H9 (cell line): ENCODE results near the gene SAA4. TPM values are rescaled to one million over a fixed set of nuclear protein-coding genes. Genes with fewer than 3 reads are reported as not detected.

Experiments
- DNase-seq: peaks from one replicate; pipeline ENCODE4 v3.0.0-alpha.2; 2017
- H2AFZ ChIP-seq: one replicate; pipeline ENCODE4 v1.6.1; 2013; ENCODE audit warnings: mild to moderate bottlenecking, low read length, control low read depth, moderate library complexity
- H2AK5ac ChIP-seq: 2 replicates; pipeline ENCODE4 v1.6.1; 2013; ENCODE audit warnings: low read length, control low read depth, mixed read lengths; ENCODE audit not compliant: insufficient read length
- H2BK120ac ChIP-seq: one replicate; pipeline ENCODE4 v1.6.1; 2013; ENCODE audit warnings: low read depth, mild to moderate bottlenecking, low read length, control low read depth, inconsistent platforms; ENCODE audit not compliant: poor library complexity, severe bottlenecking
- H2BK12ac ChIP-seq: 2 replicates; pipeline ENCODE4 v1.6.1; 2013; ENCODE audit warnings: low read length, control low read depth, mixed read lengths, low read depth; ENCODE audit not compliant: insufficient read length
- H2BK15ac ChIP-seq: 2 replicates; pipeline ENCODE4 v1.6.1; 2013; ENCODE audit warnings: low read depth, low read length, control low read depth
- H2BK20ac ChIP-seq: one replicate; pipeline ENCODE4 v1.6.1; 2013; ENCODE audit warnings: low read depth, mild to moderate bottlenecking, low read length, control low read depth, inconsistent platforms; ENCODE audit not compliant: poor library complexity, severe bottlenecking
- H2BK5ac ChIP-seq: 2 replicates; pipeline ENCODE4 v1.6.1; 2013; ENCODE audit warnings: low read length, control low read depth, mixed read lengths; ENCODE audit not compliant: insufficient read length
- H3K14ac ChIP-seq: 2 replicates; pipeline ENCODE4 v1.6.1; 2013; ENCODE audit warnings: low read length, control low read depth; ENCODE audit not compliant: insufficient read depth
- H3K18ac ChIP-seq: 2 replicates; pipeline ENCODE4 v1.6.1; 2013; ENCODE audit warnings: low read depth, mild to moderate bottlenecking, mixed read lengths, low read length, control low read depth; ENCODE audit not compliant: insufficient read length
- H3K23ac ChIP-seq: 2 replicates; pipeline ENCODE4 v1.6.1; 2013; ENCODE audit warnings: low read length, control low read depth, mixed read lengths, low read depth; ENCODE audit not compliant: insufficient read length
- H3K23me2 ChIP-seq: 2 replicates; pipeline ENCODE4 v1.6.1; 2013; ENCODE audit warnings: low read depth, mild to moderate bottlenecking, mixed read lengths, low read length, control low read depth; ENCODE audit not compliant: insufficient read length, poor library complexity, severe bottlenecking
- H3K27ac ChIP-seq: 2 replicates; pipeline ENCODE4 v1.5.1; 2013; ENCODE audit warnings: low read length, control low read depth, mixed read lengths, low read depth; ENCODE audit not compliant: insufficient read length
- H3K27me3 ChIP-seq: 2 replicates; pipeline ENCODE4 v1.6.1; 2013; ENCODE audit warnings: low read length, control low read depth, inconsistent platforms; ENCODE audit not compliant: insufficient read depth
- H3K4ac ChIP-seq: 2 replicates; pipeline ENCODE4 v1.6.1; 2013; ENCODE audit warnings: low read depth, mild to moderate bottlenecking, control low read depth, inconsistent platforms, low read length, moderate library complexity
- H3K4me1 ChIP-seq: 2 replicates; pipeline ENCODE4 v1.6.1; 2013; ENCODE audit warnings: low read length, control low read depth, inconsistent platforms; ENCODE audit not compliant: insufficient read depth
- H3K4me2 ChIP-seq: 2 replicates; pipeline ENCODE4 v1.6.1; 2013; ENCODE audit warnings: low read length, control low read depth, mixed read lengths; ENCODE audit not compliant: insufficient read length, insufficient read depth
- H3K56ac ChIP-seq: 2 replicates; pipeline ENCODE4 v1.6.1; 2013; ENCODE audit warnings: low read depth, mild to moderate bottlenecking, mixed read lengths, low read length, control low read depth; ENCODE audit not compliant: insufficient read length
- H3K79me1 ChIP-seq: 2 replicates; pipeline ENCODE4 v1.6.1; 2013; ENCODE audit warnings: low read depth, mild to moderate bottlenecking, moderate library complexity, low read length, control low read depth, inconsistent platforms; ENCODE audit not compliant: insufficient read depth, poor library complexity, severe bottlenecking
- H3K79me2 ChIP-seq: 2 replicates; pipeline ENCODE4 v1.6.1; 2013; ENCODE audit warnings: low read length, control low read depth, inconsistent platforms; ENCODE audit not compliant: insufficient read depth
- H3K9ac ChIP-seq: 2 replicates; pipeline ENCODE4 v1.6.1; 2013; ENCODE audit warnings: low read length, control low read depth, mixed read lengths; ENCODE audit not compliant: insufficient read length; ENCODE audit errors: extremely low read depth
- H3K9me3 ChIP-seq: one replicate; pipeline ENCODE4 v1.6.1; 2013; ENCODE audit warnings: low read depth, low read length, inconsistent platforms; ENCODE audit not compliant: control insufficient read depth
- H3T11ph ChIP-seq: one replicate; pipeline ENCODE4 v1.6.1; 2013; ENCODE audit warnings: mild to moderate bottlenecking, low read length, control low read depth, inconsistent platforms
- H4K20me1 ChIP-seq: one replicate; pipeline ENCODE4 v1.6.1; 2013; ENCODE audit not compliant: control insufficient read depth, insufficient read length, insufficient read depth
- H4K5ac ChIP-seq: 2 replicates; pipeline ENCODE4 v1.6.1; 2013; ENCODE audit warnings: low read depth, mild to moderate bottlenecking, mixed read lengths, low read length, control low read depth; ENCODE audit not compliant: insufficient read length
- H4K8ac ChIP-seq: replicated peaks from 2 replicates; pipeline ENCODE4 v1.6.1; 2013; ENCODE audit warnings: low read length, control low read depth, mixed read lengths, low read depth; ENCODE audit not compliant: insufficient read length
- H4K91ac ChIP-seq: 2 replicates; pipeline ENCODE4 v1.6.1; 2013; ENCODE audit warnings: low read depth, mild to moderate bottlenecking, moderate library complexity, mixed read lengths, low read length, control low read depth; ENCODE audit not compliant: insufficient read length
- H3K27ac Mint-ChIP-seq, 3 experiments: 2 replicates in 2 of 3; 3 replicates in 1 of 3; pipeline ENCODE4 v1.8.0; 2020 to 2021; ENCODE audit warnings: mixed read lengths in 3 of 3, mild to moderate bottlenecking in 1 of 3, moderate library complexity in 1 of 3
- H3K27me3 Mint-ChIP-seq: 2 replicates; pipeline ENCODE4 v1.8.0; 2021; ENCODE audit warnings: low read depth, mild to moderate bottlenecking, moderate library complexity, mixed read lengths
- H3K36me3 Mint-ChIP-seq, 3 experiments: 2 replicates in 2 of 3; 3 replicates in 1 of 3; pipeline ENCODE4 v1.8.0; 2020 to 2021; ENCODE audit warnings: low read depth in 3 of 3, mixed read lengths in 3 of 3; ENCODE audit not compliant: insufficient read depth in 1 of 3
- H3K4me1 Mint-ChIP-seq, 2 experiments: 2 replicates each; pipeline ENCODE4 v1.8.0; 2020; ENCODE audit warnings: mixed read lengths in 2 of 2
- H3K4me3 Mint-ChIP-seq, 2 experiments: 2 replicates in 1 of 2; 3 replicates in 1 of 2; pipeline ENCODE4 v1.8.0; 2020 to 2021; ENCODE audit warnings: mild to moderate bottlenecking in 2 of 2, mixed read lengths in 2 of 2, moderate library complexity in 1 of 2
- H3K9me3 Mint-ChIP-seq, 2 experiments: 2 replicates in 1 of 2; 3 replicates in 1 of 2; pipeline ENCODE4 v1.8.0; 2020; ENCODE audit warnings: mild to moderate bottlenecking in 2 of 2, mixed read lengths in 2 of 2, moderate library complexity in 1 of 2
- WGBS: extraction: QIAGEN DNeasy Blood & Tissue Kit; methylation state at CpG from one replicate; pipeline ENCODE4 v1.1.7; 2013; ENCODE audit warnings: missing lambda C conversion rate, low lambda C conversion rate, mixed read lengths; ENCODE audit not compliant: insufficient read length; ENCODE audit errors: extremely low coverage; 5-methylcytosine and 5-hydroxymethylcytosine counted together
- total RNA-seq: library from RNA; stranded (reverse); gene quantifications from 2 replicates; pipeline ENCODE4 v1.2.1, GENCODE V29; 2021
- TF ChIP-seq, protein P1 (sequence below): fragments of 200-600 bp; sonication (generic); conservative IDR thresholded peaks from 3 replicates; pipeline ENCODE4 v1.8.0; 2021; ENCODE audit warnings: antibody characterized with exemption, mild to moderate bottlenecking

Gene SAA4
- total RNA-seq, 1 experiment from 2014 or later, result not detected

DNA sequence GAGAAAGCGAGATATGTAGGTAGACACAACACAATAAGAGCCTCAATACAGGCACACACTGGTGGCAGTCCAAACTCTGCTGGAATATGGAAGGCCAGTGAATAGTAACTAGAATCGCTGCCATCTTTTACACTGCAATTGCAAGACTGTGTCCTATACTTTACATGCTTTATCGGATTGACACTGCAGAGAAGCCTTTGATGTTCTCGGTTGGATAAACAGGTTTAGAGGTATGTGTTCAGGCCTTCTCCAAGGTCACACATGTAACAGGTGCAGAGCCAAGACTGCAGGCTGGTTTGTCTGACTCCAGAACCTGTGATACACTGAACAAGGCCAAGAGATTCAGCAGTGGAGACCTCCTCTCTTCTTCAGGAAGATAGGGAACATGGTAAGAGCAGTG is 34.6 kb upstream of the SAA4 start:
- peaks cover 3 to 10% (median 5%) of the 10 kb centered on the region in 3 experiments; a peak in 5 of 7 replicates for H3K36me3 Mint-ChIP-seq
- Histone ChIP-seq H3K18ac (no peak overlapping the region), H3K4me2 (no peak overlapping the region), H3K23ac (no peak overlapping the region), H2BK5ac (no peak overlapping the region), H3K79me1 (no peaks in the 10 kb centered on the region), H3K4me1 (no peaks in the 10 kb centered on the region), H3K27ac (no peak overlapping the region), H2BK20ac (no peak overlapping the region), H4K8ac (no peak overlapping the region), H2BK15ac (no peak overlapping the region), H2AK5ac (no peak overlapping the region), H3K9ac (no peak overlapping the region), H3K9me3 (no peaks in the 10 kb centered on the region), H2BK120ac (no peak overlapping the region), H3K79me2 (no peaks in the 10 kb centered on the region), H3K23me2 (no peaks in the 10 kb centered on the region), H4K91ac (no peak overlapping the region), H2BK12ac (no peak overlapping the region), H3K27me3 (no peaks in the 10 kb centered on the region), H4K20me1 (no peaks in the 10 kb centered on the region), H2AFZ (no peak overlapping the region), H3K56ac (no peak overlapping the region), H3K4ac (no peak overlapping the region), H3K14ac (no peak overlapping the region), H3T11ph (no peak overlapping the region), H4K5ac (no peak overlapping the region)
- H3K4me1 Mint-ChIP-seq, result peaks cover 2 to 7% of the 10 kb centered on the region in 2 experiments; a peak in 3 of 4 replicates
- no peaks in the 10 kb centered on the region for H3K27me3 Mint-ChIP-seq
- TF ChIP-seq, protein P1, sequence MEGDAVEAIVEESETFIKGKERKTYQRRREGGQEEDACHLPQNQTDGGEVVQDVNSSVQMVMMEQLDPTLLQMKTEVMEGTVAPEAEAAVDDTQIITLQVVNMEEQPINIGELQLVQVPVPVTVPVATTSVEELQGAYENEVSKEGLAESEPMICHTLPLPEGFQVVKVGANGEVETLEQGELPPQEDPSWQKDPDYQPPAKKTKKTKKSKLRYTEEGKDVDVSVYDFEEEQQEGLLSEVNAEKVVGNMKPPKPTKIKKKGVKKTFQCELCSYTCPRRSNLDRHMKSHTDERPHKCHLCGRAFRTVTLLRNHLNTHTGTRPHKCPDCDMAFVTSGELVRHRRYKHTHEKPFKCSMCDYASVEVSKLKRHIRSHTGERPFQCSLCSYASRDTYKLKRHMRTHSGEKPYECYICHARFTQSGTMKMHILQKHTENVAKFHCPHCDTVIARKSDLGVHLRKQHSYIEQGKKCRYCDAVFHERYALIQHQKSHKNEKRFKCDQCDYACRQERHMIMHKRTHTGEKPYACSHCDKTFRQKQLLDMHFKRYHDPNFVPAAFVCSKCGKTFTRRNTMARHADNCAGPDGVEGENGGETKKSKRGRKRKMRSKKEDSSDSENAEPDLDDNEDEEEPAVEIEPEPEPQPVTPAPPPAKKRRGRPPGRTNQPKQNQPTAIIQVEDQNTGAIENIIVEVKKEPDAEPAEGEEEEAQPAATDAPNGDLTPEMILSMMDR, result no peak
- DNase-seq, result no peak
- H3K9me3 Mint-ChIP-seq, result no peaks in the 10 kb centered on the region
- no CpG with 5 or more reads among the region's 4 CpGs for WGBS
- H3K27ac Mint-ChIP-seq, result no peak overlapping the region
- no peak overlapping the region for H3K4me3 Mint-ChIP-seq
